ACC112 (cell line): Measurements from ENCODE around the gene PAQR6.

Experiments used
- H2AFZ ChIP-seq: fragments of 200-600 bp; sonication (generic); one replicate; pipeline ENCODE4 v1.6.0; 2017; ENCODE audit warnings: antibody characterized with exemption, low read length; ENCODE audit not compliant: unreplicated experiment
- H3K27ac ChIP-seq: fragments of 200-600 bp; sonication (generic); 2 replicates; pipeline ENCODE4 v1.5.1; 2014; ENCODE audit warnings: low read depth, mild to moderate bottlenecking, antibody characterized with exemption, low read length, moderate library complexity
- H3K27me3 ChIP-seq: fragments of 200-600 bp; sonication (generic); 2 replicates; pipeline ENCODE4 v1.6.1; 2014; ENCODE audit warnings: mild to moderate bottlenecking, antibody characterized with exemption, low read length, moderate library complexity, mixed read lengths; ENCODE audit not compliant: insufficient read depth
- H3K36me3 ChIP-seq: fragments of 200-600 bp; sonication (generic); 2 replicates; pipeline ENCODE4 v1.6.1; 2016; ENCODE audit warnings: mild to moderate bottlenecking, antibody characterized with exemption, low read length, moderate library complexity, mixed read lengths; ENCODE audit not compliant: insufficient read depth
- H3K4me1 ChIP-seq: fragments of 200-600 bp; sonication (generic); one replicate; pipeline ENCODE4 v1.6.1; 2016; ENCODE audit warnings: low read length, mixed read lengths; ENCODE audit not compliant: insufficient read depth, unreplicated experiment, control insufficient read depth
- H3K4me3 ChIP-seq: fragments of 200-600 bp; sonication (generic); 2 replicates; pipeline ENCODE4 v1.5.1; 2014; ENCODE audit warnings: mild to moderate bottlenecking, low read depth, low read length
- H3K79me2 ChIP-seq: fragments of 200-600 bp; sonication (generic); one replicate; pipeline ENCODE4 v1.6.0; 2016; ENCODE audit warnings: low read length; ENCODE audit not compliant: control insufficient read depth, unreplicated experiment, insufficient read depth

PAQR6 gene

DNA sequence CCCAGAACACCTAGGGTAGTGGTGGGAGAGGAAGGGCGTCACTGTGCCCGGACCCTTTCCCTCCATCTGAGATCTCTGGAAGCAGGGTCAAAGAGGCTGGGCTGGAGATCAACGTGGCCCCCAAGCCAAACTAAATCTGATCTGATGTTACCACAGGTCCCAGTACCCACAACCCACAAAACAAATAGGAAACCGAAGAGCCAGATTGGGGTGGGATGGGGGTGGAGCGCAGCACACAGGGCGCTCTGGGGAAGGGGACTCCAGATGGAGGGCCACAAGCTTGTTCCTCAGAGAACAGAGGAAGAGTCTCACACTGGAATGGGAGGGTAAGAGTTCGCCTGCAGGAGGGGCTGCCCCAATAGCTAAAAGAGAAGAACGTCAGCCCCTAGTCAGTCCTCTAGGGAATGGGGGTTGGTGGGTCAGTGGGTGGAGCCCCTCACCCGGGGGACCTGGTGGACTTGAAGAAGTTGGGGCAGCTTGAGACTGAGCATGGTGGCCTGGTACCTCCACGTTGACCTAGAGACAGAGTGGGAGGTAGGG is 1.5 kb downstream of the PAQR6 start:
- Histone ChIP-seq H3K27me3 (peaks cover 8% of the 10 kb centered on the region; the same call in 1 of the 2 replicates), H3K27ac (no peak overlapping the region), H3K4me3 (no peak overlapping the region), H3K36me3 (no peaks in the 10 kb centered on the region; the same call in 1 of the 2 replicates), H2AFZ (no peak overlapping the region), H3K79me2 (no peaks in the 10 kb centered on the region), H3K4me1 (peaks cover 11% of the 10 kb centered on the region)

DNA sequence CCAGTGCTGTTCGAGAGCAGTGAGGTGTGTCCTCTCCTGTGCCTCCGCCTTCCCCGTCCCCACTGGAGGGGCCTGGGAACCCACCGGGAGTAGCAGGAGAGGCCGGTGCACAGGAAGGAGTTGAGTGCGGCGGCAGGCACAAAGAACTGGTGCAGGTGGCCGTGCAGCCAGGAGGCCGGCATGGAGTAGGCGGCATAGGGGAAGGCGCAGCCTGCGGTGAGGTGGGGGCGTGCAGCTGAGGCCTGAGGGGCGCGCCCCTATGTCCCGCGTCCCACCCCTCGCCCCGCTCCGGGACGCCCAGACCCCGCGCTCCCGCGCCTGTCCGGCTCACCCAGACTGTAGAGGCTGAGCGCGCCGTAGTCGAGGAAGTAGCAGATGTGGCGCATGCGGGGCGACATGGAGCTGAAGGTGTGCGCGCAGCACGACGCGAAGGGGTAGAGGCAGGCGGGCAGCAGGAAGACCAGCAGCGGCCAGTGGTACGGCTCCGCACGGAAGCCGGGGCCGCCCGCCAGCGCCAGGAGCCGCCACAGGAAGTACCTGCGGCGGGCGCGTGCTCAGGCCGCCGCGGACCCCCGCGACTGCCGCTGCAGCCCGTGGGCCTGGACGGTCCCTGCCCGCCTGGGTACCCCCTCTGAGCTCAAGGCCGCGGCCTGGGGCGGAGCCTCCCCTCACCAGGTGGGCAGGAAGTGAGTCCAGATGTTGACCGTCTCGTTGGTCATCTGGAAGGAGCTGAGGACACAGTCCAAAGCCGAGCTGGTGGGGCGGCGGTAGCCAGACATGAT is 2.2 kb downstream of the PAQR6 start:
- Histone ChIP-seq H2AFZ (no peak overlapping the region), H3K27ac (no peak overlapping the region)

DNA sequence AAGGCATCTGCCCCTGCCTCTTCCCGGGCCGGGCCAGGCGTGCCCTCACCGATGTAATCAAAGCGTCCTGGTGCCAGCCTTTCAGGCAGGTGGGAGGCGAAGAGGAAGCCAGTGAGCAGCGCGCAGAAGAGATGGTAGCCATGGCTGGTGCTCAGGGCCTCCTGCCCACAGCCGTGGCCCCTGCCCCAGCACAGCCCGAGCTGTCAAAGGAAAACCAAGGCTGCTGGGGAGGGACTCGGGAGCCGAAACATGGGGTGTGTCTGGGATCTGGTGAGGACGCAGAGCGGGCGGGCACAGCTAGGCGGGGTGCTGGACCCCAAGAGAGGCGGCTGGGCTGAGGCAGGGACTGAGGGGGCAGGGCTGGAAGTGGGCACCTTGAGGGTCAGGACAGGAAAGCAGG is 3.1 kb downstream of the PAQR6 start:
- no peaks in the 10 kb centered on the region for H3K79me2 ChIP-seq
- H2AFZ ChIP-seq, result no peak overlapping the region
- H3K27ac ChIP-seq, result no peak overlapping the region
- H3K27me3 ChIP-seq, result peaks cover 8% of the 10 kb centered on the region; the same call in 1 of the 2 replicates
- H3K4me1 ChIP-seq, result peaks cover 23% of the 10 kb centered on the region
- no peaks in the 10 kb centered on the region for H3K36me3 ChIP-seq
- no peak overlapping the region for H3K4me3 ChIP-seq

More for the DNA sequence above, 2.2 kb downstream of the PAQR6 start:
- no peak overlapping the region for H3K4me3 ChIP-seq
- H3K27me3 ChIP-seq, result peaks cover 8% of the 10 kb centered on the region; the same call in 1 of the 2 replicates
- H3K4me1 ChIP-seq, result peaks cover 18% of the 10 kb centered on the region
- H3K79me2 ChIP-seq, result no peaks in the 10 kb centered on the region
- no peaks in the 10 kb centered on the region; the same call in 1 of the 2 replicates for H3K36me3 ChIP-seq

DNA sequence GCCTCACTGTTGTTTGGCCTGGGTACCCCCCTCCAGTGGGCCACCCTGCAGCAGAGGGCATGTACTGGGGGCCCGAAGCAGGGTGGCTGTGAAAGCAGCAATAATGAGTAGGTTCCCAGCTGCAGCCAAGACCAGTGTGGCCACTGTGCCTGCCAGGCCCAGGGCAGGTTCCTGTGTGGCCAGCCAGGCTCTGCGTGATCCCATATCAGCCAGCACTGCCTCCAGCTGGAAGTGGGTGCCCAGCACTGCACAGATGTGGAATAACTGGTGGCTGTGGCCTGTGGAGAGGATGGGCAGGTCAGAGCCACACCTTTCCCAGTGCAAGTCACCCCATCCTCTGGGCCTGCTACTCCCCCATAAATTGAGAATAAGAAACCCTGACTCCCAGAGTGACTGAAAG is 3.7 kb downstream of the PAQR6 start:
- Histone ChIP-seq H3K36me3 (no peaks in the 10 kb centered on the region), H3K4me1 (peaks cover 24% of the 10 kb centered on the region), H3K79me2 (no peaks in the 10 kb centered on the region), H2AFZ (no peak overlapping the region), H3K27me3 (peaks cover 8% of the 10 kb centered on the region; the same call in 1 of the 2 replicates), H3K27ac (no peak overlapping the region), H3K4me3 (no peak overlapping the region)

DNA sequence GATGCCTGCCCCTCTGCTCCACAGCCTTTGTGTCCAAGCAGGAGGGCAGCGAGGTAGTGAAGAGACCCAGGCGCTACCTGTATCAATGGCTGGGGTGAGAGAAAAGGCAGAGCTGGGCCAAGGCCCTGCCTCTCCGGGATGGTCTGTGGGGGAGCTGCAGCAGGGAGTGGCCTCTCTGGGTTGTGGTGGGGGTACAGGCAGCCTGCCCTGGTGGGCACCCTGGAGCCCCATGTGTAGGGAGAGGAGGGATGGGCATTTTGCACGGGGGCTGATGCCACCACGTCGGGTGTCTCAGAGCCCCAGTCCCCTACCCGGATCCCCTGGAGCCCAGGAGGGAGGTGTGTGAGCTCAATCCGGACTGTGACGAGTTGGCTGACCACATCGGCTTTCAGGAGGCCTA is 5.1 kb downstream of the PAQR6 start:
- Histone ChIP-seq H3K4me3 (no peak overlapping the region), H3K36me3 (no peaks in the 10 kb centered on the region), H3K27ac (no peak overlapping the region), H3K27me3 (peaks cover 8% of the 10 kb centered on the region; the same call in 1 of the 2 replicates), H3K79me2 (no peaks in the 10 kb centered on the region), H2AFZ (no peak overlapping the region), H3K4me1 (peaks cover 24% of the 10 kb centered on the region)

DNA sequence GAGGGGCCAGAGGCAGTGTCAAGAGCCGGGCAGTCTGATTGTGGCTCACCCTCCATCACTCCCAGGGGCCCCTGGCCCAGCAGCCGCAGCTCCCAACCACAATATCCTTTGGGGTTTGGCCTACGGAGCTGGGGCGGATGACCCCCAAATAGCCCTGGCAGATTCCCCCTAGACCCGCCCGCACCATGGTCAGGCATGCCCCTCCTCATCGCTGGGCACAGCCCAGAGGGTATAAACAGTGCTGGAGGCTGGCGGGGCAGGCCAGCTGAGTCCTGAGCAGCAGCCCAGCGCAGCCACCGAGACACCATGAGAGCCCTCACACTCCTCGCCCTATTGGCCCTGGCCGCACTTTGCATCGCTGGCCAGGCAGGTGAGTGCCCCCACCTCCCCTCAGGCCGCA is 5.9 kb downstream of the PAQR6 start, which contains the start of gene BGLAP:
Gene BGLAP, plus strand, starts transcription at position 259 of the 400 bp plus-strand sequence. Its CDS starts 48 bp downstream, at position 307.
- Histone ChIP-seq H3K36me3 (no peaks in the 10 kb centered on the region), H3K27ac (no peak within 1 kb of the TSS), H3K4me3 (no peak within 1 kb of the TSS), H3K4me1 (peaks cover 24% of the 10 kb centered on the region), H2AFZ (no peak within 1 kb of the TSS), H3K79me2 (no peaks in the 10 kb centered on the region), H3K27me3 (peaks cover 8% of the 10 kb centered on the region; the same call in 1 of the 2 replicates)

DNA sequence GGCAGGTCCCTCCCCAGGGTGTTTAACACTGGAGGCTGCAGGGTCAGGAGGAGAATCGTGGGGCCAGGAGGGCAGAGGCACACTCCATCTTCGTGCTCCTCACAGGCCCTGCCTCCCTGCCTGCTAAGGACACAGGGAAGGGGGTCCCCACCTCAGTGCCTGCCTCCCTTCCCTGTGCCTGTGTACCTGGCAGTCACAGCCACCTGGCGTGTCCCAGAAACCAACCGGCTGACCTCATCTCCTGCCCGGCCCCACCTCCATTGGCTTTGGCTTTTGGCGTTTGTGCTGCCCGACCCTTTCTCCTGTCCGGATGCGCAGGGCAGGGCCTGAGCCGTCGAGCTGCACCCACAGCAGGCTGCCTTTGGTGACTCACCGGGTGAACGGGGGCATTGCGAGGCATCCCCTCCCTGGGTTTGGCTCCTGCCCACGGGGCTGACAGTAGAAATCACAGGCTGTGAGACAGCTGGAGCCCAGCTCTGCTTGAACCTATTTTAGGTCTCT is 6.5 kb downstream of the PAQR6 start:
- Histone ChIP-seq H3K36me3 (no peaks in the 10 kb centered on the region), H3K27ac (no peak overlapping the region)

DNA sequence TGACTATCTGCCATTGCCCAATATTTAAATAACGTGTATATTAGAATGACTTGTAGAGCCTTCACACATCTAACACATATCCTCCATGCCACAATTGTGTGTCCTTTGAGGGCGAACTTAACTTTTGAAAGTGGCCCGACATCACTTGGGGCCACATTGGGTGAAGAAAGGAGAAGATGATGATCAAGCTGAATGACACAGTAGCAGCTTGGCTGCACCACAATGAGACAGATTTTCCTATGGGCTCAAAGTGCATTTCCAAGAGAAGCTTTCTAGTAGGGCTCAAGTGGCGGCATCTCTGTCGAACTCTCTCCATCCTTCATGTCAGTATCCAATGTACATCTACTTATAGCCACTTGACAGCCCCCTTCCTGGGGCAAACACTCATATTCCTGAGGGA is 9.6 kb downstream of the PAQR6 start:
- no peaks in the 10 kb centered on the region for H3K27me3 ChIP-seq
- no peak overlapping the region for H2AFZ ChIP-seq
- no peaks in the 10 kb centered on the region for H3K79me2 ChIP-seq
- H3K36me3 ChIP-seq, result no peaks in the 10 kb centered on the region
- H3K27ac ChIP-seq, result no peak overlapping the region
- peaks cover 34% of the 10 kb centered on the region for H3K4me1 ChIP-seq
- no peak overlapping the region for H3K4me3 ChIP-seq

More for the DNA sequence above, 6.5 kb downstream of the PAQR6 start:
- H3K79me2 ChIP-seq, result no peaks in the 10 kb centered on the region
- no peak overlapping the region for H3K4me3 ChIP-seq
- H3K27me3 ChIP-seq, result peaks cover 8% of the 10 kb centered on the region; the same call in 1 of the 2 replicates
- no peak overlapping the region for H2AFZ ChIP-seq
- peaks cover 24% of the 10 kb centered on the region for H3K4me1 ChIP-seq

DNA sequence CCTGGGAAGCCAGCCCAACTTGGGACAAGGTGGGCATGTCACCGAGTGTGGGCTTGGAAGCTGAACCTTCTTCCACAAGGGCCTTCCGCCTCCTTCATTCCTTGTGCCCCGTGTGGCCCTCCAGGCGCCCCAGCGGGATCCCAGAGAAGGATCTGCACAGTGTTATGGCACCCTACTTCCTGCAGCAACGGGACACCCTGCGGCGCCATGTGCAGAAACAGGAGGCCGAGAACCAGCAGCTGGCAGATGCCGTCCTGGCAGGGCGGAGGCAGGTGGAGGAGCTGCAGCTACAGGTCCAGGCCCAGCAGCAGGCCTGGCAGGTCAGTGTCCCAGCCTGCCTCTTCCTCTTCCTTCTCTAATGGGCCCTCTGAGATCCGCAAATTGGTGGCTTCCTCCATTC is 11.7 kb downstream of the PAQR6 start:
- H3K36me3 ChIP-seq, result no peaks in the 10 kb centered on the region
- no peaks in the 10 kb centered on the region for H3K27me3 ChIP-seq
- H3K4me1 ChIP-seq, result peaks cover 23% of the 10 kb centered on the region
- H3K79me2 ChIP-seq, result no peaks in the 10 kb centered on the region
- H2AFZ ChIP-seq, result no peak overlapping the region
- H3K27ac ChIP-seq, result no peak overlapping the region
- no peak overlapping the region for H3K4me3 ChIP-seq

DNA sequence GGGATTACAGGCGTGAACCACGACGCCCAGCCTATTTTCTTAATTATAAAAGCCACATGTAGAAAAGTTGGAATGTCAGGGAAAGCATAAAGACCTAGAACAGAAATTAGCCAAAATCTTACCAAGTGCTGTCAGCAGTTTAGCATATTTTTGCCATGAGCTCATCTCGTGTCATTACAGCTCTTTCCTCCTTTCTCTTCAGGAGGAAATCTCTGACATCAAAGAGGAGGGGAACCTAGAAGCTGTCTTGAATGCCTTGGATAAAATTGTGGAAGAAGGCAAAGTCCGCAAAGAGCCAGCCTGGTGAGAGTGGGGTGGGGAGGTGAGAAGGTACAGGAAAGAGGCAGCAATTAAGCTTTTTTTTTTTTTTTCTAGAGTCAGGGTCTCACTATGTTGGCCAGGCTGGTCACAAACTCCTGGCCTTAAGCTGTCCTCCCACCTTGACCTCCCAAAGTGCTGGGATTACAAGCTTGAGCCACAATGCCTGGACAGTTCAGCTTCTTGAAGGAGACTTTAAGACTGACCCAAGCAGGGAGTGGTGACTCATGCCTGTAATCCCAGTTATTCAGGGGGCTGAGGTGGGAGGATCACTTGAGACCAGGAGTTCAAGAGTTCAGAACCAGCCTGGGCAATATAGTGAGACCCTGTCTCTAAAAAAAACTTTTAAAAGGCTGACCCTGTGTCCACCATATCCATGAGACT is 14.3 kb downstream of the PAQR6 start:
- Histone ChIP-seq H3K36me3 (no peaks in the 10 kb centered on the region), H3K4me1 (peaks cover 12% of the 10 kb centered on the region), H3K27ac (peak overlapping the region; percentile 87), H3K4me3 (no peak overlapping the region), H3K27me3 (no peaks in the 10 kb centered on the region), H2AFZ (no peak overlapping the region), H3K79me2 (no peaks in the 10 kb centered on the region)
